ENCODE data around the gene DAB1.
A peak's percentile ranks its signal among the peaks of the same experiment; 100 is the strongest.

Gene DAB1

DNA sequence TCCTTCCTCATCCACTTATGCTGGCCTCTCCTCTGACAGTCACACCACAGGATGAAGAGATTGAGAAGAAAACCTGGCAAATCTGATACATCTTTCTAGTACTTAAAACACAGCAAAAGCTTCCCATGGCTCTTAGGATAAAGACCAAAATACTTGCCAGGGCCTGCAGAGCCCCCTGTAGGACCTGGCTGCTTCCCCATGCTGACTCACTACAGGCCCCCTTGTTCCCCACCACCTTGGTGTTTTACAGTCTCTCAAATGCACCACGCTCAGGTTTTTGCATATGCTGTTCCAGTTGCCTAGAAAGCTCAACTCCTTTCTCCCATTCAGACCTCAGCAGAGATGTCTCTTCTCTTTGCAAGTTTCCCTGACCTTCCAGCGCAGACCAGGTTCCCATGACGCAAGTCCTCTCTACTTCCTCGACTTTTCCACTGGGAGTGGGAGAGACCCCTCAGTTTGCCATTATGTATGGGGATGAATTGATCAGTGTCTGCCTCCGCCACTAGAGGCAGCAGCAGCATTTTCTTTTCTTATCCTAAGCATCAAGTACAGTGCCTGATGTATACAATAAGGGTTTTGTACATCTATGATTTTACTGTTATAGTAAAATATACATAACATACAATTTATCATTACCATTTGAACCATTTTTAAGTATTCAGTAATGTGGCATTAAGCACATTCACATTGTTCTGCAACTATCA lies 344.3 kb downstream of the DAB1 start:
- no peak for DNase-seq (ENCODE audit: low read depth in 2 of 2)
- H3K4me3 ChIP-seq (replicated peaks in 1 of 2; ENCODE audit: low read depth in 2 of 2, low read length in 2 of 2) = no peak overlapping the region
- TF ChIP-seq, protein P1, sequence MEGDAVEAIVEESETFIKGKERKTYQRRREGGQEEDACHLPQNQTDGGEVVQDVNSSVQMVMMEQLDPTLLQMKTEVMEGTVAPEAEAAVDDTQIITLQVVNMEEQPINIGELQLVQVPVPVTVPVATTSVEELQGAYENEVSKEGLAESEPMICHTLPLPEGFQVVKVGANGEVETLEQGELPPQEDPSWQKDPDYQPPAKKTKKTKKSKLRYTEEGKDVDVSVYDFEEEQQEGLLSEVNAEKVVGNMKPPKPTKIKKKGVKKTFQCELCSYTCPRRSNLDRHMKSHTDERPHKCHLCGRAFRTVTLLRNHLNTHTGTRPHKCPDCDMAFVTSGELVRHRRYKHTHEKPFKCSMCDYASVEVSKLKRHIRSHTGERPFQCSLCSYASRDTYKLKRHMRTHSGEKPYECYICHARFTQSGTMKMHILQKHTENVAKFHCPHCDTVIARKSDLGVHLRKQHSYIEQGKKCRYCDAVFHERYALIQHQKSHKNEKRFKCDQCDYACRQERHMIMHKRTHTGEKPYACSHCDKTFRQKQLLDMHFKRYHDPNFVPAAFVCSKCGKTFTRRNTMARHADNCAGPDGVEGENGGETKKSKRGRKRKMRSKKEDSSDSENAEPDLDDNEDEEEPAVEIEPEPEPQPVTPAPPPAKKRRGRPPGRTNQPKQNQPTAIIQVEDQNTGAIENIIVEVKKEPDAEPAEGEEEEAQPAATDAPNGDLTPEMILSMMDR (IDR thresholded peaks at IDR 0.05; ENCODE audit: low read depth, low read length) = peak; percentile 15

DNA sequence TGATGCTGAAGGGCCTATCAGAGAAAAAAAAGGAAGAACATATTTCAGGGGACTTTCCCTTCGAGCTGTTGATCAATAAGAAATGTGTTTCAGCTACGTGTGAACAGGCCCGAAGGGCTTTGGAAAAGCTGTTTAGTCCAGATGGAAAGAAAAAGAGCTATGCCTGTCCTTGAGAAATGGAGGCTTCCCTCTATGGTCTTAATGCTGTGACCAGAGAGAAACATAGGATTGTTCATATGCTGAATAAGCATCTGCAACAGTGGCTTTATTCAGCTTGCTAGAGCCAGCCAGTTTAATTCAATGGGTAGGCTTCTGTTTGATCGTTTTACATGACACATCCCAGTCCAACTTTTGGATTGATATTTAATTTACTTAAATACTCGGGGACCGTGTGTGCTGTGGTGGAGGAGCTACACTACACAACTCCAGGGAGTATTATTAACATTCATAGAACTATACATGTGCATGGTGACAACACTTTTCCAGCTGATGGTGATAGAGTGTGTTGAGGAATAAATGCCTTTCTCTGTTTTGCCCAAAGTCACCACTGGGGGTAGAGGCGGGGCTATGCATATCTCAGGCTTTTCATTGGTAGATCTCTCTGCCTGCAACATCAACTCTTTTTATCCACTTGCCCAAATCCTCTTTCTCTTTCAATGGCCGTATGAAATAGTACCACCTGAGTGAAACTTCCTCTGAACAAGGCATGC lies 351.3 kb downstream of the DAB1 start:
- TF ChIP-seq, protein P1 (IDR thresholded peaks at IDR 0.05; ENCODE audit: low read depth, low read length) = no peak
- no peak for DNase-seq (ENCODE audit: low read depth in 2 of 2)
- no peak overlapping the region for H3K4me3 ChIP-seq (replicated peaks in 1 of 2; ENCODE audit: low read depth in 2 of 2, low read length in 2 of 2)

DNA sequence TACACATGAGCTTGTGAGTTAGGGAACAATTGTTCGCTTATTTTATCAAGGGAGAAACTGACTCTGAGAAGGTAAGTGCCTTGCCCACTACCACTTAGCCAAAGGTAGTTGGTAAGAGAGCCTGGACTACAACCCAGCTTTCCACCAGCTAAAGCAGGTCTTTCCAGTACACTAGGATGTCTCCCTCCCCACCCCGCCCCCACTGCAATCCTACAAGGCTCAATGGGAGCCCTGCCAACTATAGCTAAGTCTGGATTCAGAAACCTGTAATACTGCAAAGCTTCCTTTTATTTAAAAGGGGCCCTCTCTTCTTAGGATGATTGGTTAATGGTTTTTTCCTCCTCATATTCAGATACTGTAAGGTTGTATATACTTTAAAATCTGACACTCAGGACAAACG lies 356.0 kb downstream of the DAB1 start:
- H3K4me3 ChIP-seq (replicated peaks in 1 of 2; ENCODE audit: low read depth in 2 of 2, low read length in 2 of 2) = no peak overlapping the region
- TF ChIP-seq, protein P1 (IDR thresholded peaks at IDR 0.05; ENCODE audit: low read depth, low read length) = no peak
- DNase-seq (ENCODE audit: low read depth in 2 of 2) = peak in 1 of 2 donors; percentile 5

DNA sequence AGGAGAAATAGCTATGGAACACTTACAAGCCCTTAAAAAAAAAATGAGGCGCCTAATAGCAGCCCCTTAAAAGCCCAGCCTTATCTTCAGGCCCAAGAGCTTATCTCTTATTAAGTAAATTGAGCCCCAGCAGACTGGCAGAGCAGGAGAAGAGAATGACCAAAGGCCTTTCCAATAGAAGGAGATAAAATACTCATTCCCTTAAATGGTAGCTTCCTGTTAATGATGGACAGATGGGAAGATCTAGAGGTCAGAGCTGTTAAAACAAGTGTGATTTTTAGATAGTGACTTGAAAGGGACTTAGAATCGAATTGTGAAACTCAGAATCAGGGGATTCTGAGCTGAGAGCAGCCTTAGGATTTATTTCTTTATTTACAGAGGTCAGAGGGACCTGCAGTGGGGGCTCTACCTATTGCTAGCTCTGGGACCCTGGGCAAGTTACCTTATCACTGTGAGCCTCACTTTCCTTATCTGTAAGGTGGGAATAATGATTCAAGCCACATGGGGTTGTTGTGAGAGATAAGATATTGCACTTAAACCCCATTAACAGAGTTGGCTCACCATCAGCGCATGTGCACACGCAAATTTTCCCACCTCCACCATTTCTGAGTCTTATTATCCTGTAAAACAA lies 356.8 kb downstream of the DAB1 start:
- TF ChIP-seq, protein P1 (IDR thresholded peaks at IDR 0.05; ENCODE audit: low read depth, low read length) = no peak
- H3K4me3 ChIP-seq (replicated peaks in 1 of 2; ENCODE audit: low read depth in 2 of 2, low read length in 2 of 2) = no peak overlapping the region
- no peak for DNase-seq (ENCODE audit: low read depth in 2 of 2)

DNA sequence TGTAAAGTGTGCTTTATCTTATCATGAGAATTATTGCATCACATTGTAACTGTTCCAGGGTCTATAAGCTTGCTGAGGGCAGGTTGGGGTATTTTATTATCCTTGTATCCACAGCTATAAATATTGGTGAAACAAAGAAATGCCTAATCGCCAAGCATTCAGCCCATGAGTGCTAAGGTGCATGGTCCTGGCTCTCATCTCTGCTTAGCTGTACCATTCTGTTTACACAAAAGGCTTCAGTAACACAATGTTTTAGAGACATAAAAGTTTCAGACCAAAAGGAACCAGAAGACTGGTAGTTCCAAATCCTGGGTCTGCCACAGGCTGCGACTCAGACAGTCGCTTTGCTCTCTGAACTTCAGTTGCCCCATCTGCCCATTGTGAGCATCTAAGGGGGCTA lies 358.4 kb downstream of the DAB1 start:
- DNase-seq (ENCODE audit: low read depth in 2 of 2) = no peak
- no peak overlapping the region for H3K4me3 ChIP-seq (replicated peaks in 1 of 2; ENCODE audit: low read depth in 2 of 2, low read length in 2 of 2)
- TF ChIP-seq, protein P1 (IDR thresholded peaks at IDR 0.05; ENCODE audit: low read depth, low read length) = no peak

DNA sequence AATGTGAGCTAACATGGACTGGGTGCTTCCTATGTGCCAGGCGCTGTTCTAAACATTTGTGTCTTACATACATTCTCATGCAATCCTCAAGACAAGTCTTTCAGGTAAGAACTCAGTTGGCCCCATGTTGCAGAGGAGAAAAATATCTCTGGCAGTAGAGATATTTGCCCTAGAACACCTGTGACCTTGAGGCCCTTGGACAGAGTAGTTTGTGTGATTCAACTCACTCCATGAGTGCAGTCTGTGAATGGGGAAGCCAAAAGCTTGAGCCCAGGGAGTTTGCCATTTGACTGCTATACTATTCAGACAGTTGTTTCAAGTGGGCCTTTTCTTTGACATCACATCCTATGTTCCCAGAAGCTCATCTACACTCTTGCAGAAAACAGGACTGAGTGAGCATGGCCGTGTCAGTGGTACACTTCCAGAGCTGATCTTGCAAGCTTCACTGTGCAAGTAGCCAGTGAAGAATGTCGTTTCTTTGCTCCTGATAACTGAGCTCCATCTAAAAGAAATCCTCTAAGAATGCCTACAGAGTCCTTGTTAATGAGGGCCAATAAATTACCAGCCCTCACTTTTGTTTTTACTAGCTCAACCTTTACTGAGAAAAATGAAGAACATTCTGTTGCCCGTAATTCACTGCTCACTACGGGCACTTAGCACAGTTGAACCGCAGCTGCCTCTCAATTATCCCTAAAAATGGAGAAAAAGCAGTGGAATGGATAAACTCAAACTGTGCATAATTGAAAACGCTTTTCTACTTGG lies 359.3 kb downstream of the DAB1 start:
- no peak for DNase-seq (ENCODE audit: low read depth in 2 of 2)
- no peak overlapping the region for H3K4me3 ChIP-seq (replicated peaks in 1 of 2; ENCODE audit: low read depth in 2 of 2, low read length in 2 of 2)
- TF ChIP-seq, protein P1 (IDR thresholded peaks at IDR 0.05; ENCODE audit: low read depth, low read length) = no peak

All from cardiac fibroblast (primary cell).